HG02943 (cell line): Measurements from ENCODE around the gene PITPNC1.

Experiments used
- ATAC-seq: cut with Tn5 transposase; IDR thresholded peaks from one replicate; pipeline ENCODE4 v1.9.1; 2021; ENCODE audit warnings: mild to moderate bottlenecking, low read depth, moderate library complexity; ENCODE audit not compliant: unreplicated experiment

Gene PITPNC1

GRCh38 chr17:67662712-67663111, 285.6 kb downstream of the PITPNC1 start:
- ATAC-seq = no peak

- ATAC-seq = no peak
Observed at GRCh38 chr17:67663457-67663856, 286.4 kb downstream of the PITPNC1 start.

DNA sequence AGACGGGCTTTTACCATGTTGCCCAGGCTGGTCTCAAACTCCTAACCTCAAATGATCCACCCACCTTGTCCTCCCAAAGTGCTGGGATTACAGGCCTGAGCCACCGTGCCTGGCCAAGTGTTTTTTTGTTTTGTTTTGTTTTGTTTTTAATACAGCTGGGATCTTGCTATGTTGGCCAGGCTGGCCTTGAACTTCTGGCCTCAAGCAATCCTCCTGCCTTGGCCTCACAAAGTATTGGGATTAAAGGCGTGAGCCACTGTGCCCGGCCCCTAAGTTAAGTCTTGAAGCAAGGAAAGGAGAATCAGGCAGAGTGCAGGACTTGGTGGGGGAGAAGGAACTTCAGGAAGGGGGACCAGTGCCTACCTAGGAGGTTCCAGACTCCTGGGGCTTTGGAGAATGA, 288.9 kb downstream of the PITPNC1 start:
- ATAC-seq = no peak

DNA sequence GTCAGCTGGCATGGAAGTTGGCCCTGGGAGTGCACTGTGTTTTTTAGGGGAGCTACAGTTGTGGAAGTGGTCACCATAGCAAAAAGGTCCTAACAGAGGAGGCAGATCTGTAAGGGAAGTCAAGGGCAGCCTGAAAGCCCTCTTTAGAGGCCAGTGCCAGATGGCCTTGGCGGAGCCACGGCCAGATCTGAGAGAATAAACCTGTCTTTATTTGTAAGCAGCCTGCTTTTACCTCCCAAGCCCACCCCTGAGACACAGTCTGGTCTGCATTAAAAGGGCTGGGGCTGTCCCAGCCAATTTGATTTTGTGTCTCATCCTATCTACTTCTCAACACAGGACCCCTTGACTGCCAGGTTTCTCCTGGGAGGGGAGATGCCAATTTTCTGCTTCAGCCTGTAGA, 289.6 kb downstream of the PITPNC1 start:
- ATAC-seq = no peak

- ATAC-seq = no peak
Observed at GRCh38 chr17:67671493-67671892, 294.4 kb downstream of the PITPNC1 start.

GRCh38 chr17:67672592-67673335, 295.7 kb downstream of the PITPNC1 start:
- ATAC-seq = no peak

GRCh38 chr17:67675481-67675880, 298.4 kb downstream of the PITPNC1 start:
- ATAC-seq = no peak

DNA sequence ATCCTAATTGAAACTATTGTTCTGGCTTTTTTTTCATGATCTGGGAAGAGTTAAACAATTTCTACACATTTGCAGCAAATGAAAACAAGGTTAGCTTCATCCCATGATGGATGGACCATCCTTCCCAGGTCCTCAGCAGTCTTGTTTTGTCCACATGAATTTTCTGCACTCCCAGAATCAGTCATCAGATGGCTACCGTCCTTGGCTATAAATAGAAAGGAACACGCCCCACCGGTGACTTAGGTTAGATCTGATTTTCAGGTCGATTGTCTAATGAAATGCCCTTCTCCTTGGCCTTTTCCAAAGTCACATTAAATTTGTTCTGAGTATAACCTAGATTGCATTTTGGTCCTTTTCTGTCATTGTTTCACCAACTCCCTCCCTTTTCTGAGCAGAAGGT, 299.2 kb downstream of the PITPNC1 start:
- no peak for ATAC-seq

DNA sequence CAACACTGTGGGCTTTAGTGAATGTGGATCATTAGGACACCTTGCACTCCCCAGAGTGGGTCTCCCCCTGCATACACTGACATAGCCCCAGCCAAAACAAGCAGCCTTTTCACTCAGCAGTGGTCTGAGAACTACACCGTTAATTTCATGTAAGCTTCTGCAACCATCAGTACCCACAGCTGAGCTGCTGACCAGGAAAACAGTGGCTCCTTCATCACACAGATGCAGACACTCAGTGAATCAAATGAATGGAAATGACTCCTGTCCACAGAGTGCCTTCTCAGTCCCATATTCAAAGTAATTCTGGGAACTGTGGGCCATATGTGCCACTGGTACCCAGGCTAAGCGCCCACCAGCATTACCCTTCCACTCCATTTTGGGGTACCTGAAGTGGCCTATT, 301.3 kb downstream of the PITPNC1 start:
- no peak for ATAC-seq

- no peak for ATAC-seq
Observed at GRCh38 chr17:67679225-67679624, 302.1 kb downstream of the PITPNC1 start.

- no peak for ATAC-seq
Observed at GRCh38 chr17:67679721-67680120, 302.6 kb downstream of the PITPNC1 start.

GRCh38 chr17:67680445-67681224, 303.6 kb downstream of the PITPNC1 start:
- no peak for ATAC-seq

- ATAC-seq = no peak
Observed at GRCh38 chr17:67682196-67682595, 305.1 kb downstream of the PITPNC1 start.

DNA sequence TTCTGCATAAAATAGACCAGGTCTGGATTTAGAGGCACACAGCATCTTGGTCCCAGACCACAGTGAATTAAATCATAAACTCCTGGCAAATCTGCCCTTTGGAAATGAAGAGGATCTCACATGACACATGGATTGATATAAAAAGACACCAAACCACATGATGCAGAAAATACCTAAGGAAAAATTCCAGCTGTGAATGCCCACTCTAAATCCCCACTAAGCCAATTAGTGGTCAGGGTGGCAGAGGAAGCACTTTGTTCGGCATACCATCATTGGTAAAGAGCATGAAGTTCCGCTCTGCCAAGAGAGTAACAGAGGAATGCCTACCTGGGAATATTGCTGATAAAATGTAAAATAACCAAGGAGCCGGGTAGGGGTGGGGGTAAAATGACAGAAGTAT, 308.3 kb downstream of the PITPNC1 start:
- no peak for ATAC-seq

GRCh38 chr17:67686241-67686640, 309.2 kb downstream of the PITPNC1 start:
- no peak for ATAC-seq

DNA sequence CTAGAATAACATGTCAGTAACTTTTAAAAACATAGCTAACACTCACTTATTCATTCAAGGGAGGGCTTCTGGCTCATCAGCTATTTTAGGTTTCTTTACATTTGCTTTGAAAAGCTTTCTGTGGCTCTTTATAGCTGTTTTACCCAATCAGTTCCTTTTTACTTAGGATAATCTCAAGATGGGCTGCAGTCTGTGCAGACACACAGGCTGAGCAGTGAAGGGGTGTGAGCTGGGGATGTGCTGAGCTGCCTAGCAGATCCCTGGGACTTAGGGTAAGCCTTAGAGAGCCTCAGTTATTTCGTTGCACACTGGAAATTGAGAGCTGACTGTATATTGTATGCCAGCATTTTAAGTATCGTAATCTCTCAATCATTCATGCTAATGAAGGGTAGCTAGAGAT, 310.4 kb downstream of the PITPNC1 start:
- no peak for ATAC-seq

DNA sequence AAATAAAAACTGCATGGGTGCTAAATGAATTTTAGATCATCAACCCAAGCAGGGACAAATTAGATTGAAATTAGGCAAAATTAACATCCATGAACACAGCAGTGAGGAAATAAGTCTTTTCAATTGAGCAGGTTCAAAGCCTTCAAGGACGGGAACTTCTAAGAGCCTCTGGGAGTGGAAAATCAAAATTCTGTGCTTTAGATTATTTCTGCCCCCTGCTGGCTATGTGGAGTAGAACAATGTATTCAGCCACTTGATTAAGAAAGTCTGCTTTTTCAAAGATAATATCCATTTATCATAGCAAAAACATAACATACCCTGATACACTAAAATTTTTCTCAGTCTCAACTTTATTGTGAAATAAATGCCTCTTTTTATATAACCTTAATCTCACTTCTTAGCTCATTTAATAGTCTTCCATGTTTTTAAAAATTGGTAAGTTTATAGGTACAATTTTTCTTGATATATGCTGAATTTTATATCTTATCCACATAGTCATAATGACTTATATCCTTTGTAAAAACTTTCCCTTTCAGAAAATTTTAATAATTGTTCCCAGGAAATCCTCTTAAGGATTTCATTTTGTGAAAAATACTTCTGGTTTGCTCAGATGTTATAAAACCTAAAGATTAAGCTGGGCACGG, 312.6 kb downstream of the PITPNC1 start:
- ATAC-seq = no peak

DNA sequence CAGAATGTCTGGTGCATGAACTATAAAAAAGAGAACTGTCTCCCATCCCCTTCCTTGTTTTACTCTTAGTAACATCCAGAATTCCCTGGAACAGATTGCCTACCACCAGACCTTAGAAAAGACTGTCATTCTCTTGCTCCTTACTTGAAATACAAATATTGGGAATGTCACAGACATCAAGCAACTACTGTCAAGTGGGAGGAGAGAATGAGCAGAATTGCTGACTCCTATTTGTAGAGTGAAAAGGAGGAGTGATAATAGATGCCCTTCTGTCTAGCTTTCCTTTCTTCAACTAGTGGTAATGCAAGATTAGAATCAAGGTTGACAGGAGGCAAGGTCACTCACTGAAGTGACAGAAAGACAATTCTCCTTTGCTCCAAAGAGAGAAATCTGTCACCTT, 316.7 kb downstream of the PITPNC1 start:
- no peak for ATAC-seq

DNA sequence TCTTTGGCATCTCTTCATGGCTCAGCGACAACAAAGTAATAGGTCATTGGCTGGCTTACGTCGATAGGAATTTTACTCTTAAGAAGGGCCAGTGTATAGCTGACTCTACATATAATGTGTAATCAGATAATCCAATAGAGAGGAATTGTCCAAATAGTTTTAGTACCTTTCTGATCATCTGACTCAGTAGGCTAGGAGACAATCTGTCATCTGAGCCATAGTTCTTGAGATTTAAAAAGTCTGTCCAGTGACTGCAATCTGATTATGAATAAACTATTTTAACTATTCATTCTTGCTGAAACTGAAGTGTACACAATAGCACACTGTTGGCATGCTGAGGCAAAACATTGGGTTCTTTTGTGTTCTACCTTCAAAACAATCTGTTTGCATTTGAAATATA, 319.3 kb downstream of the PITPNC1 start:
- ATAC-seq = no peak

DNA sequence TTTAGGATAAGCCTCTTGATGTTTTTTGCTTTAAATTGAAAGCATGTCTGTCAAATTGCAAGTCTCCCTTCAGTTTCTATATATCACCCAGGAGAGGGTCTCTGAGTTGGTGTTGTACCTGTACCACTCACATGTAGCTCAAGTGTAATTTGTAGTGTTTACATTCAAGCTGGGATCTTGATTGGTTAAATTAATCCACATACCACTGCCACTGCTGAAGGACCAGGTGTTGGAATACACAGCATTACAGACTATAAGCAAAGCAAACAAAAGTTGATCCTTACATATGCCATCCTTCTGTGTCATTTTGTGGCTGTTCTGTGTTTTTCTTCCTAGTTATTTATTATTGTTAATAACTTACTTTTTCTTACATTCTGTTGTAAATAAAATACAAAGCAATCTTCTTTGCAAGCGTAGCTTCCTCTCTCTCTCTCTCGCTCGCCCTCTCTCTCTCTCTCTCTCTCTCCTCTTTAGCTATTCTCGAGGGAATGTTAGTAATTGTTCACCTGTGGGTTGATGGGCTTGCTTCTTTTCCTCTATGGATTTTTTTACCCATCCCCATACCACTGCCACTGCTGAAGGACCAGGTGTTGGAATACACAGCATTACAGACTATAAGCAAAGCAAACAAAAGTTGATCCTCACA, 319.9 kb downstream of the PITPNC1 start:
- no peak for ATAC-seq
